Middle frontal gyrus (tissue), 1 donor: ENCODE measurements around the gene SCARF1.

Source experiments
- DNase-seq: peaks from one replicate; pipeline ENCODE4 v3.0.0-alpha.2; 2015; ENCODE audit warnings: low spot score; ENCODE audit errors: extremely low spot score

SCARF1 gene

GRCh38 chr17:1648963-1649843, 3.7 kb upstream of the SCARF1 start:
- DNase-seq = peak; percentile 93

- no peak for DNase-seq
These were observed 2.8 kb upstream of the SCARF1 start for GRCh38 chr17:1648173-1648962.

GRCh38 chr17:1647802-1648171, 2.3 kb upstream of the SCARF1 start:
- no peak for DNase-seq

- no peak for DNase-seq
These were observed 805 bp upstream of the SCARF1 start for GRCh38 chr17:1646199-1646875.

GRCh38 chr17:1644493-1645206, 882 bp downstream of the SCARF1 start:
- DNase-seq = no peak

- no peak for DNase-seq
These were observed 1.5 kb downstream of the SCARF1 start for GRCh38 chr17:1643999-1644492.

GRCh38 chr17:1643293-1643998, 2.1 kb downstream of the SCARF1 start:
- DNase-seq = no peak

GRCh38 chr17:1641065-1641403, 4.5 kb downstream of the SCARF1 start:
- no peak for DNase-seq

- DNase-seq = no peak
These were observed 5.0 kb downstream of the SCARF1 start for GRCh38 chr17:1640329-1641064.

GRCh38 chr17:1639549-1640180, 5.9 kb downstream of the SCARF1 start:
- DNase-seq = no peak

- DNase-seq = no peak
These were observed 6.8 kb downstream of the SCARF1 start for GRCh38 chr17:1638624-1639300.

GRCh38 chr17:1638171-1638590, 7.4 kb downstream of the SCARF1 start:
- no peak for DNase-seq

GRCh38 chr17:1636732-1637285, 8.7 kb downstream of the SCARF1 start:
- DNase-seq = no peak

GRCh38 chr17:1635675-1636465, 9.7 kb downstream of the SCARF1 start:
- no peak for DNase-seq

GRCh38 chr17:1634841-1635650, 10.5 kb downstream of the SCARF1 start:
- no peak for DNase-seq

GRCh38 chr17:1630662-1631061, 14.9 kb downstream of the SCARF1 start:
- no peak for DNase-seq
